ENCODE data around the gene NTM.
"Not testable (repeated sequence)": the region's sequence is repeated elsewhere in the genome, so short reads cannot be mapped to it uniquely, and the experiment has no call there.

The NTM gene

GRCh38 chr11:132052904-132053303 is 682.5 kb downstream of the NTM start:
- DNase-seq (ENCODE audit: low read depth in 1 of 2, low spot score in 1 of 2), result no peak

GRCh38 chr11:132054822-132055221 is 684.4 kb downstream of the NTM start:
- no peak for DNase-seq (ENCODE audit: low read depth in 1 of 2, low spot score in 1 of 2)

GRCh38 chr11:132055296-132055695 is 684.9 kb downstream of the NTM start:
- DNase-seq (ENCODE audit: low read depth in 1 of 2, low spot score in 1 of 2), result no peak

- DNase-seq (ENCODE audit: low read depth in 1 of 2, low spot score in 1 of 2), result no peak
These were observed 686.3 kb downstream of the NTM start for GRCh38 chr11:132056689-132057088.

GRCh38 chr11:132057266-132057665 is 686.9 kb downstream of the NTM start:
- no peak for DNase-seq (ENCODE audit: low read depth in 1 of 2, low spot score in 1 of 2)

- DNase-seq (ENCODE audit: low read depth in 1 of 2, low spot score in 1 of 2), result no peak
These were observed 687.9 kb downstream of the NTM start for GRCh38 chr11:132058211-132058772.

GRCh38 chr11:132060567-132060966 is 690.2 kb downstream of the NTM start:
- DNase-seq (ENCODE audit: low read depth in 1 of 2, low spot score in 1 of 2), result no peak

GRCh38 chr11:132062031-132062430 is 691.6 kb downstream of the NTM start:
- DNase-seq (ENCODE audit: low read depth in 1 of 2, low spot score in 1 of 2), result no peak

- no peak for DNase-seq (ENCODE audit: low read depth in 1 of 2, low spot score in 1 of 2)
These were observed 692.1 kb downstream of the NTM start for GRCh38 chr11:132062541-132062940.

- DNase-seq (ENCODE audit: low read depth in 1 of 2, low spot score in 1 of 2), result no peak
These were observed 694.7 kb downstream of the NTM start for GRCh38 chr11:132064987-132065620.

GRCh38 chr11:132068556-132068955 is 698.1 kb downstream of the NTM start:
- DNase-seq (ENCODE audit: low read depth in 1 of 2, low spot score in 1 of 2), result no peak

GRCh38 chr11:132069593-132069992 is 699.2 kb downstream of the NTM start:
- not testable (repeated sequence) for DNase-seq (ENCODE audit: low read depth in 1 of 2, low spot score in 1 of 2)

GRCh38 chr11:132070907-132071306 is 700.5 kb downstream of the NTM start:
- not testable (repeated sequence) for DNase-seq (ENCODE audit: low read depth in 1 of 2, low spot score in 1 of 2)

GRCh38 chr11:132072044-132072857 is 701.8 kb downstream of the NTM start:
- DNase-seq (ENCODE audit: low read depth in 1 of 2, low spot score in 1 of 2), result no peak

- DNase-seq (ENCODE audit: low read depth in 1 of 2, low spot score in 1 of 2), result no peak
These were observed 702.4 kb downstream of the NTM start for GRCh38 chr11:132072858-132073211.

GRCh38 chr11:132073787-132074186 is 703.4 kb downstream of the NTM start:
- no peak for DNase-seq (ENCODE audit: low read depth in 1 of 2, low spot score in 1 of 2)

- DNase-seq (ENCODE audit: low read depth in 1 of 2, low spot score in 1 of 2), result no peak
These were observed 705.0 kb downstream of the NTM start for GRCh38 chr11:132075447-132075846.

- no peak for DNase-seq (ENCODE audit: low read depth in 1 of 2, low spot score in 1 of 2)
These were observed 707.0 kb downstream of the NTM start for GRCh38 chr11:132077416-132077815.

GRCh38 chr11:132078264-132079076 is 708.1 kb downstream of the NTM start:
- DNase-seq (ENCODE audit: low read depth in 1 of 2, low spot score in 1 of 2), result no peak

GRCh38 chr11:132080127-132080526 is 709.7 kb downstream of the NTM start:
- no peak for DNase-seq (ENCODE audit: low read depth in 1 of 2, low spot score in 1 of 2)

- DNase-seq (ENCODE audit: low read depth in 1 of 2, low spot score in 1 of 2), result no peak
These were observed 712.2 kb downstream of the NTM start for GRCh38 chr11:132082566-132082965.

GRCh38 chr11:132084433-132084832 is 714.0 kb downstream of the NTM start:
- no peak for DNase-seq (ENCODE audit: low read depth in 1 of 2, low spot score in 1 of 2)
